K562 (cell line): Measurements from ENCODE around the gene VPS33A. TPM values are rescaled to one million over a fixed set of nuclear protein-coding genes. Genes with fewer than 3 reads are reported as not detected.

Experiments
- BRF2 ChIP-seq: IDR thresholded peaks from 3 replicates; pipeline ENCODE4 v1.6.1; 2011; ENCODE audit warnings: borderline replicate concordance, mild to moderate bottlenecking; ENCODE audit not compliant: insufficient read length, insufficient read depth
- CBX5 ChIP-seq: IDR thresholded peaks from 2 replicates; pipeline ENCODE4 v1.6.1; 2014; ENCODE audit warnings: low read depth, borderline replicate concordance
- ELK1 ChIP-seq: sonication (generic); formaldehyde crosslinking; IDR thresholded peaks from 2 replicates; pipeline ENCODE4 v1.8.1; 2022; ENCODE audit warnings: missing genetic modification reagents
- FIP1L1 ChIP-seq: fragments of 200-400 bp; formaldehyde crosslinking; IDR thresholded peaks from 2 replicates; pipeline ENCODE4 v1.6.1; 2018; ENCODE audit warnings: mild to moderate bottlenecking, low read depth, low read length; ENCODE audit not compliant: poor library complexity, severe bottlenecking
- FOXJ3 ChIP-seq: sonication (generic); formaldehyde crosslinking; IDR thresholded peaks from 2 replicates; pipeline ENCODE4 v1.4.0; 2020; ENCODE audit warnings: mild to moderate bottlenecking, missing genetic modification reagents
- GATAD2B ChIP-seq: fragments of 450-650 bp; IDR thresholded peaks from 2 replicates; pipeline ENCODE4 v1.6.1; 2017; ENCODE audit warnings: mild to moderate bottlenecking, borderline replicate concordance
- HCFC1 ChIP-seq: IDR thresholded peaks from 2 replicates; pipeline ENCODE4 v1.6.1; 2012; ENCODE audit warnings: low read depth, low read length, improper control_type of control experiment
- ILF3 ChIP-seq: fragments of 450-650 bp; IDR thresholded peaks from 2 replicates; pipeline ENCODE4 v1.6.1; 2018; ENCODE audit warnings: antibody characterized with exemption, mild to moderate bottlenecking, moderate library complexity, borderline replicate concordance
- MLLT1 ChIP-seq, 2 experiments: fragments of 450-650 bp; IDR thresholded peaks; 2 replicates each; pipeline ENCODE4 v1.6.1; 2016
- MYC ChIP-seq, 2 experiments: fragments of 250-450 bp in 1 of 2; sonication (Bioruptor Pico) in 1 of 2; IDR thresholded peaks; 2 replicates each; pipeline versions ENCODE4 v1.5.1 to v1.6.1; 2012 to 2021; ENCODE audit warnings: low read depth in 2 of 2, borderline replicate concordance in 1 of 2, improper control_type of control experiment in 1 of 2, low read length in 1 of 2, mild to moderate bottlenecking in 1 of 2, moderate library complexity in 1 of 2
- PYGO2 ChIP-seq: fragments of 450-650 bp; IDR thresholded peaks from 2 replicates; pipeline ENCODE4 v1.6.1; 2016; ENCODE audit warnings: mild to moderate bottlenecking, missing genetic modification characterization, moderate library complexity, missing compliant biosample characterization
- REST ChIP-seq, 2 experiments: fragments of 450-650 bp; formaldehyde crosslinking in 1 of 2; IDR thresholded peaks; 2 replicates each; pipeline versions ENCODE4 v1.4.0 to v1.6.1; 2014 to 2020; ENCODE audit warnings: mild to moderate bottlenecking in 2 of 2, borderline replicate concordance in 1 of 2, low read depth in 1 of 2
- SREBF1 ChIP-seq: fragments of 150-350 bp; IDR thresholded peaks from 2 replicates; pipeline ENCODE4 v1.6.1; 2014; ENCODE audit warnings: antibody characterized with exemption, low read depth, low read length, borderline replicate concordance
- TRIM28 ChIP-seq: fragments of 450-650 bp; IDR thresholded peaks from 2 replicates; pipeline ENCODE4 v1.6.1; 2017
- ZNF354B ChIP-seq: fragments of 250-450 bp; sonication (Bioruptor Pico); IDR thresholded peaks from 2 replicates; pipeline ENCODE4 v1.4.0; 2020
- polyA plus RNA-seq, 8 experiments: library from polyadenylated mRNA; depleted of rRNA in 4 of 8; stranded (reverse) in 5 of 8; unstranded in 3 of 8; fragments of >200 nt; fragmentation: Nextera tagmentation in 2 of 8; fragmentation: Illumina TruSeq in 1 of 8; extraction: Ambion mirVana in 2 of 8; extraction: Trizol in 1 of 8; gene quantifications; 2 replicates each; pipeline versions ENCODE4 v1.2.1 to v1.2.3, GENCODE V29; 2011 to 2014; ENCODE audit warnings: inconsistent platforms in 1 of 8, missing spikeins in 1 of 8
- total RNA-seq, 7 experiments: library from RNA; depleted of rRNA in 6 of 7; stranded (reverse); fragments of >200 nt in 6 of 7; fragmentation: Illumina TruSeq in 2 of 7; extraction: Trizol in 2 of 7; gene quantifications; 2 replicates each; pipeline versions ENCODE4 v1.2.1 to v1.2.3, GENCODE V29; 2011 to 2021; ENCODE audit warnings: low replicate concordance in 1 of 7

Gene VPS33A
- total and polyA plus RNA-seq, 9 of the 15 experiments (the other 6 are each of a cell fraction or from before 2014, with no cell fraction given), result 10.6 to 34.3 (median 25.3) TPM

- TF ChIP-seq REST (IDR thresholded peaks at IDR 0.05; ENCODE audit: borderline replicate concordance), result peak; percentile 97
- 0 out of 2 replicates have a peak, but pooled peaks have one; percentile 43 for TF ChIP-seq REST (CRISPR knock-in tag; IDR thresholded peaks at IDR 0.05; ENCODE audit: low read depth)
- peak; percentile 78; the same call in 1 of the 2 replicates for TF ChIP-seq GATAD2B
- no peak; a peak in 1 of 4 replicates for TF ChIP-seq MLLT1 (IDR thresholded peaks at IDR 0.05)
- no peak for TF ChIP-seq FIP1L1
- no peak; the same call in none of the 2 replicates for TF ChIP-seq ILF3
- TF ChIP-seq SREBF1, result no peak
- TF ChIP-seq PYGO2, result no peak
- no peak for TF ChIP-seq ELK1 (CRISPR knock-in tag)
- TF ChIP-seq CBX5, result no peak
- TF ChIP-seq ZNF354B (CRISPR knock-in tag), result no peak
- no peak for TF ChIP-seq BRF2
- TF ChIP-seq FOXJ3 (CRISPR knock-in tag), result no peak
- 0 out of 2 replicates have a peak, but pooled peaks have one; percentile 24 for TF ChIP-seq TRIM28
- peak; percentile 82 for TF ChIP-seq HCFC1
- TF ChIP-seq MYC (IDR thresholded peaks at IDR 0.05; ENCODE audit: low read depth, low read length), result peak; percentile 83
- peak; percentile 45; the same call in 1 of the 2 replicates for TF ChIP-seq MYC (CRISPR knock-in tag; IDR thresholded peaks at IDR 0.05; ENCODE audit: borderline replicate concordance, low read depth)
Observed at GRCh38 chr12:122266230-122266901, at the start of gene VPS33A (continued).
